Measurements from ENCODE around the gene PRG2. TPM values are rescaled to one million over a fixed set of nuclear protein-coding genes. Genes with fewer than 3 reads are reported as not detected.
A peak's percentile ranks its signal among the peaks of the same experiment; 100 is the strongest.

Gene PRG2
- total RNA-seq, 1 experiment from 2014 or later, result not detected

GRCh38 chr11:57394203-57394965 lies 3.9 kb upstream of the PRG2 start:
- Histone ChIP-seq H3K79me2 (ENCODE audit: low read depth) (no peaks in the 10 kb centered on the region), H3K9me2 (ENCODE audit: insufficient read depth) (no peaks in the 10 kb centered on the region), H3F3A (ENCODE audit: insufficient read depth, low read depth) (no peaks in the 10 kb centered on the region), H3K4me1 (replicated peaks; ENCODE audit: insufficient read depth) (no peaks in the 10 kb centered on the region), H3K27ac (no peak overlapping the region), H3K9me3 (ENCODE audit: insufficient read depth, low read depth) (no peaks in the 10 kb centered on the region), H3K36me3 (ENCODE audit: low read depth) (no peaks in the 10 kb centered on the region), H4K20me1 (ENCODE audit: insufficient read depth) (no peaks in the 10 kb centered on the region), H3K4me3 (no peak overlapping the region), H3K27me3 (ENCODE audit: insufficient read depth, low read depth) (peaks cover 80% of the 10 kb centered on the region), H2AFZ (no peak overlapping the region), H3K4me2 (no peak overlapping the region)
- BruUV-seq (replicated peaks), result no TSS peak
- ChIA-PET POLR2A (ENCODE audit: unreplicated experiment) (no interaction called here), CTCF (no interaction called here)
- peak in 1 of 2 experiments; percentile 24 for DNase-seq
- intact Hi-C loops (cut with micrococcal nuclease; ENCODE audit: unreplicated experiment), result no loop called here
- no peak for TF ChIP-seq EZH2 (IDR thresholded peaks at IDR 0.05; ENCODE audit: low read depth)
- TF ChIP-seq, protein P1, sequence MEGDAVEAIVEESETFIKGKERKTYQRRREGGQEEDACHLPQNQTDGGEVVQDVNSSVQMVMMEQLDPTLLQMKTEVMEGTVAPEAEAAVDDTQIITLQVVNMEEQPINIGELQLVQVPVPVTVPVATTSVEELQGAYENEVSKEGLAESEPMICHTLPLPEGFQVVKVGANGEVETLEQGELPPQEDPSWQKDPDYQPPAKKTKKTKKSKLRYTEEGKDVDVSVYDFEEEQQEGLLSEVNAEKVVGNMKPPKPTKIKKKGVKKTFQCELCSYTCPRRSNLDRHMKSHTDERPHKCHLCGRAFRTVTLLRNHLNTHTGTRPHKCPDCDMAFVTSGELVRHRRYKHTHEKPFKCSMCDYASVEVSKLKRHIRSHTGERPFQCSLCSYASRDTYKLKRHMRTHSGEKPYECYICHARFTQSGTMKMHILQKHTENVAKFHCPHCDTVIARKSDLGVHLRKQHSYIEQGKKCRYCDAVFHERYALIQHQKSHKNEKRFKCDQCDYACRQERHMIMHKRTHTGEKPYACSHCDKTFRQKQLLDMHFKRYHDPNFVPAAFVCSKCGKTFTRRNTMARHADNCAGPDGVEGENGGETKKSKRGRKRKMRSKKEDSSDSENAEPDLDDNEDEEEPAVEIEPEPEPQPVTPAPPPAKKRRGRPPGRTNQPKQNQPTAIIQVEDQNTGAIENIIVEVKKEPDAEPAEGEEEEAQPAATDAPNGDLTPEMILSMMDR (conservative IDR thresholded peaks at IDR 0.05), result no peak

- H3F3A ChIP-seq (ENCODE audit: insufficient read depth, low read depth), result no peaks in the 10 kb centered on the region
- TF ChIP-seq EZH2 (IDR thresholded peaks at IDR 0.05; ENCODE audit: low read depth), result no peak
- TF ChIP-seq, protein P1 (conservative IDR thresholded peaks at IDR 0.05), result no peak
- DNase-seq, result peak in 1 of 2 experiments; percentile 16
- H3K4me2 ChIP-seq, result no peak overlapping the region
- no peak overlapping the region for H3K4me3 ChIP-seq
- intact Hi-C loops (cut with micrococcal nuclease; ENCODE audit: unreplicated experiment), result no loop called here
- CTCF ChIA-PET, result no interaction called here
- POLR2A ChIA-PET (ENCODE audit: unreplicated experiment), result no interaction called here
- no peak overlapping the region for H2AFZ ChIP-seq
- H3K4me1 ChIP-seq (replicated peaks; ENCODE audit: insufficient read depth), result no peaks in the 10 kb centered on the region
- no peaks in the 10 kb centered on the region for H3K9me3 ChIP-seq (ENCODE audit: insufficient read depth, low read depth)
- no TSS peak for BruUV-seq (replicated peaks)
- no peaks in the 10 kb centered on the region for H4K20me1 ChIP-seq (ENCODE audit: insufficient read depth)
- H3K27me3 ChIP-seq (ENCODE audit: insufficient read depth, low read depth), result peaks cover 95% of the 10 kb centered on the region
- no peaks in the 10 kb centered on the region for H3K9me2 ChIP-seq (ENCODE audit: insufficient read depth)
- H3K79me2 ChIP-seq (ENCODE audit: low read depth), result no peaks in the 10 kb centered on the region
- no peak overlapping the region for H3K27ac ChIP-seq
- no peaks in the 10 kb centered on the region for H3K36me3 ChIP-seq (ENCODE audit: low read depth)
Observed at GRCh38 chr11:57392763-57393105, 2.3 kb upstream of the PRG2 start.

DNA sequence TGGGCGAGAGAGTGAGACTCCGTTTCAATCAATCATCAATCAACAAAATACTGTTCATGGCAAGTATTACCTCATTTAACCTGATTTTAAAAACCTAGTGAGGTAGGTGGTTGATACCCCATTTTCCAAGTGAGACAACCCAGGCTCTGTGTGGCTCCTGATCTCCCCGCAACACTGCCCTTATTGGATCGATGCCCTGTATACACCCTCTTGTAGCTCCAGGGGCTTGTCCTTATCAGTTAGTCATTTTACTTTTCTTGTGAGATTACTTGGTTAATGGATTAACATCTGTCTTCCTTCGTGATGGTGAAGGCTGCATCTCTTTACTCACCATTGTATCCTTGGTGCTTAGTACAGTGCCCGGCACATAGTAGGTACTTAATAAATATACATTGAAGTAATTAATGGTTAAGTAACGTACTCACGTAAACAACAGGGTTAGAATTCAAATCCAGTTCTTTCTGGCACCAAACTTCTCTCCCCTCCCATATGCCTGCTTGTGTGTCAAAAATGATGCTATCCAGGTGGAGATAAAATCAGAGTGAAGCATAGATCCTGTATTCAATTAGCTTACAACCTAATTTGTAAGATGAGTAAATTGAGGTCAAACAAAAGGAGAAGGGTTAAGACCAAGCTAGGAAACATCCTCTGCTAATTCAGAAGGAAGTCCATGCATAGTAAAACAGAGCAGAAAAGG lies 1.8 kb upstream of the PRG2 start:
- Histone ChIP-seq H4K20me1 (ENCODE audit: insufficient read depth) (no peaks in the 10 kb centered on the region), H3K27ac (no peak overlapping the region), H3K27me3 (ENCODE audit: insufficient read depth, low read depth) (peaks cover 98% of the 10 kb centered on the region), H3K9me3 (ENCODE audit: insufficient read depth, low read depth) (no peaks in the 10 kb centered on the region), H3K36me3 (ENCODE audit: low read depth) (no peaks in the 10 kb centered on the region), H3K9me2 (ENCODE audit: insufficient read depth) (no peaks in the 10 kb centered on the region), H3K4me3 (no peak overlapping the region), H3K79me2 (ENCODE audit: low read depth) (no peaks in the 10 kb centered on the region), H2AFZ (no peak overlapping the region), H3F3A (ENCODE audit: insufficient read depth, low read depth) (no peaks in the 10 kb centered on the region), H3K4me1 (replicated peaks; ENCODE audit: insufficient read depth) (no peaks in the 10 kb centered on the region), H3K4me2 (no peak overlapping the region)
- intact Hi-C loops (cut with micrococcal nuclease; ENCODE audit: unreplicated experiment), result no loop called here
- ChIA-PET POLR2A (ENCODE audit: unreplicated experiment) (no interaction called here), CTCF (no interaction called here)
- peak in 1 of 2 experiments; percentile 11 for DNase-seq
- TF ChIP-seq, protein P1 (conservative IDR thresholded peaks at IDR 0.05), result no peak
- TF ChIP-seq EZH2 (IDR thresholded peaks at IDR 0.05; ENCODE audit: low read depth), result no peak
- no TSS peak for BruUV-seq (replicated peaks)
